Activated T-cell treated with anti-CD3 and anti-CD28 coated beads, Interleukin-2, amount 50 U/mL, for 48 hours (primary cell): ENCODE data around the gene XIST.
A peak's percentile ranks its signal among the peaks of the same experiment; 100 is the strongest.
"Not testable (repeated sequence)": the region's sequence is repeated elsewhere in the genome, so short reads cannot be mapped to it uniquely, and the experiment has no call there.

Source experiments
- DNase-seq, 2 experiments: peaks; one replicate each; pipeline ENCODE4 v3.0.0-alpha.2; 2020

The XIST gene

DNA sequence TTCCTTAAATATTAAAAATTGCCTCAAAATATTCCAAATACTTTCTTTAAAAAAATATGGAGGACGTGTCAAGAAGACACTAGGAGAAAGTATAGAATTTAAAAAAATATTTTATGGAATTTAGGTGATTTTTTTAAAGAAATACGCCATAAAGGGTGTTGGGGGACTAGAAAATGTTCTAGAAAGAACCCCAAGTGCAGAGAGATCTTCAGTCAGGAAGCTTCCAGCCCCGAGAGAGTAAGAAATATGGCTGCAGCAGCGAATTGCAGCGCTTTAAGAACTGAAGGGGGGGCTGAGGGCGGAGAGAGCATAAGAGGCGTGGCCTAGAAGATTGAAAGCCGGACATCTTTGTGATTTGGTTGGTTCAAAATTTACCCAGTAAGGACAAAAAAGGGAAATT, at the start of gene XIST:
TSS of gene XIST (minus strand) at position 248 of the 400 bp plus-strand sequence.
- DNase-seq: peak; percentile 84 to 86

GRCh38 chrX:73898315-73898714, 45.8 kb upstream of the XIST start:
- DNase-seq: not testable (repeated sequence)

DNA sequence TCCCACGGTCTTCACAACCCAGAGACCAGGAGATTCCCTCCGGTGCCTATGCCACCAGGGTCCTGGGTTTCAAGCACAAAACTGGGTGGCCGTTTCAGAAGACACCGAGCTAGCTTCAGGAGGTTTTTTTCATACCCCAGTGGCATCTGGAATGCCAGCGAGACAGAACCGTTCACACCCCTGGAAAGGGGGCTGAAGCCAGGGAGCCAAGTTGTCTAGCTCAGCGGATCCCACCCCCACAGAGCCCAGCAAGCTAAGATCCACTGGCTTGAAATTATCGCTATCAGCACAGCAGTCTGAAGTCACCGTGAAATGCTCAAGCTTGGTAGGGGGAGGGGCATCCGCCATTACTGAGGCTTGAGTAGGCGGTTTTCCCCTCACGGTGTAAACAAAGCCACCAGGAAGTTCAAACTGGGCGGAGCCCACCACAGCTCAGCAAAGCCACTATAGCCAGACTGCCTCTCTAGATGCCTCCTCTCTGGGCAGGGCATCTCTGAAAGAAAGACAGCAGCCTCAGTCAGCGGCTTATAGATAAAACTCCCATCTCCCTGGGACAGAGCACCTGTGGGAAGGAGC, 40.1 kb upstream of the XIST start:
- DNase-seq: peak; percentile 27 to 37

GRCh38 chrX:73882260-73882659, 29.7 kb upstream of the XIST start:
- not testable (repeated sequence) for DNase-seq

- no peak for DNase-seq
Observed at GRCh38 chrX:73877687-73878086, 25.2 kb upstream of the XIST start.

DNA sequence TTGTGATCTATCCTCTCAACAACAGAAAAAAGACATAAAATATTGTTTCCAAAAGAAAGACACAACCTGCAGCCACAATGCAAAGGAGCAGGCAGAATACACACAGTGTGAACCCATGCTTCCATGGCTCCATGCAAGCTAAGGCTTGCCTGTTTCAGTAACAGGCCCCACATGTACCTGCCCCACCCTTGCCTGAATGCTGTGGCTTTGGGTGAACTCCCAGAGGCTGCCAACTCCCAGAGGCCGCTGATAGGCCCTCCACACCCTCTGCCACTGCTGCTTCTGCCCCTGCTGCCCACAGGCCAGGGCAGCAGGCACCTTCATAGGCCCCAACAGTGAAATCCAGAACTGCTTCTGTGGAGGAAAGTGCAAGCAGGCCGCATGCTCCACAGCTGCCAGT, 24.4 kb upstream of the XIST start:
- no peak for DNase-seq

DNA sequence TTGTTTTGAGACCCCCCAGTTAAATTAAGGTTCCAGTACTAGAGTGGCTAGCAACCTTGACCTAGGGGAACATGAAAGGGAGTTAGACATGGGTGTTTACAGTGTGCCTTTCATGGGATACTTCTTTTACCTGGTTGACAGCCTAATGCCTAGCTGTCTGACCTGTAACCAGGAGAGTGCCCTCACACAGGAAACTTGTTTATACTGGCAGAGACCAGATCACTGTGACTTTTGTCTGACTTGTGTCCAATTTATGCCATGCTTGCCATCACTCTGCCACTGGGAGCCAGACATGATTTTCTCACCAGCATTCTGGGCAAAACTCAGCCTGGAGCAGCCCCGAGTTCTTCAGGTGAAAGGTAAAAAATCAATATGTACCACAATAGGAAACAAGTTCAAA, 16.4 kb upstream of the XIST start:
- no peak for DNase-seq

GRCh38 chrX:73867144-73867543, 14.6 kb upstream of the XIST start:
- DNase-seq: no peak

- no peak for DNase-seq
Observed at GRCh38 chrX:73863852-73864251, 11.3 kb upstream of the XIST start.

- no peak for DNase-seq
Observed at GRCh38 chrX:73863268-73863667, 10.8 kb upstream of the XIST start.

GRCh38 chrX:73859622-73860021, 7.1 kb upstream of the XIST start:
- DNase-seq: no peak

DNA sequence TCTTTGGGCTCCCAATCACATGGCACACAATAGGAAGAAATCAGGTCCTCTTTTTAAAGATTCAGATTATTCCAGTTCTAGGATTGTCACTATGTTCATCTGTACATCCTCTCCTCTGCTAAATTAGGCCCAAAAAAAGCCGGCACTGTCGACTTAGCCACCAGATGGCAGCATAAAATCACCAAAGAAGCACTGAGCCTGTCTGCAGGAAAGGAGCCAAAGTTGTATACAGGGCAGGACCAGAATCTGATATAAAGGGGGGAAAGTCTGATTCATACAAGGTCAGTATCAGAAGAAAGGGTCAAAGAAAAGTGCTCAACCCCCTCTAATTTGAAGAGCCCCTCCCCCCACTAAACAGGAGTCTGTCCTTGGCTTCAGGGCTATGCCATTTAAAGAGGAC, 3.0 kb upstream of the XIST start:
- peak; percentile 81 to 84 for DNase-seq

DNA sequence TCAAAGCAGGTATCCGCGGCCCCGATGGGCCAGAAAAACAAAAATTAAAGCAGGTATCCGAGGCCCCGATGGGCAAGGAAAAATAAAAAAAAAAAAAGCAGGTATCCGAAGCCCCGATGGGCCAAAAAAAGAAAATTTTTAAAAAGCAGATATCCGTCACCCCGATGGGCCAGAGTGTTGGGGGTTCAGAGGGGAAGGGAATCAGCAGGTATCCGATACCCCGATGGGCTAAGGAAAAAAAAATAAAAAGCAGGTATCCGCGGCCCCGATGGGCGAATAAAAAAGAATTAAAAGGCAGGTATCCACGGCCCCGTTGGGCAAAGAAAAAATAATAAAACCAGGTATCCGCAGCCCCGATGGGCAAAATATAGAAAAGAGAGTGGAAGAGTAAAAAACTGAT, 492 bp downstream of the XIST start:
- DNase-seq: no peak

GRCh38 chrX:73851014-73852009, 1.2 kb downstream of the XIST start:
- peak; percentile 80 to 83 for DNase-seq

DNA sequence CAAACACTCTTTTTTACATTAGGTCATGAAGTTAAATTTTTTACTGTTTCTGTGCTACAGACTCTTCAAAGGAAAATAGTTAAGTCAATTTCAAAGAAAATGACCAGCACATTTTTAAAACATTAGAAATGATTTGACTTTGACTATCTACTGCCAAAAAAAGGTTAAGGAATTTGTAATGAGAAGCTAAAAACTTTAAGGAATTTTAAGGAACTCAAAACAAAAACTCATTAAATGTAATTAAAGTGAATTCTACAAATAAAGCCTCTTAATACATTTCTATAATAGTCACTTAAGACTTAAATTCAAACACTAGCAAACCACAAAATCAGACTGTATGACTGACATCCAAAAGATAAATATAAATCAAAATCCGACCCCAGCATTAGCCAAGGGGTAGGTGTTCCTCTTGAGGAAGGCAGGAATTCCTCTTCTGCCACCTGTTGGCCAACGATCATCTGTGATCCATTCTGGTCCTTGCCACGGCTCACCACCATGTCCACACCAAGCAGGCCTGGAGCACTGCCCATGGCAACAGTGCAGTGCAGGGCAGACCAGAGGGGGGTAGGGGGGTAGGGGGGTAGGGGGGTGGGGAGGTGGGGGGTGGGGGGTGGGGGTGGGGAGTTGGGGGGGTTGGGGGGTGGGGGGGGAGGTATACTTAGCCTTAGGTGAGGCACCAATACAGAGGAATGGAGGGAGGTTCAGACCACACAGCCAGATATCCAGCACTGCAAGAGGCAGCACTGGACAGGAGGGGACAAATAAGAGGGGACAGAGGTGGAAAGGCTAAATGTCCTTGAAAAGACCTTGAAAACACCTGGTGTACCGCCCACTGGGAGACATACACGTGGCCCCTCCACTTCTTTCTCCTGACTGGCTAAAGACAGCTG, 2.1 kb downstream of the XIST start:
- no peak for DNase-seq

GRCh38 chrX:73849073-73849472, 3.4 kb downstream of the XIST start:
- no peak for DNase-seq

GRCh38 chrX:73847991-73848390, 4.5 kb downstream of the XIST start:
- DNase-seq: no peak

DNA sequence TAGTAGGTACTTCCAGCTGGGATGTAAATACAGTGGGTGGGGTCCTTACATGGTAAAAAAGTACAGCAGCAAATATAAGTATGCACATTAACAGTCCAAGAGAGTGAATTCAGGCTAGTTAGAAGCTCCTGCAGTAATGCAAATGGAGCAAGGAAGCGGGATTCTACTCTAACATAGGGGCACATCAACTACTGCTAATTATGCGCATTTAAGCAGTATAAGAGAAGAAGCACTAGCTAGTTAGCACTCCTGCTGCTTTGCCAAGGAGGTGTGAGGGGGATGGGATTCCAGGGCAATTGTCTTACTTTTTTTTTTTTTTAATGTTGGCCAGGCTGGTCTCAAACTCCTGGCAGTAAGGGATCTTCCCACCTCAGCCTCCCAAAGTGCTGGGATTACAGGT, 5.4 kb downstream of the XIST start:
- DNase-seq: no peak

DNA sequence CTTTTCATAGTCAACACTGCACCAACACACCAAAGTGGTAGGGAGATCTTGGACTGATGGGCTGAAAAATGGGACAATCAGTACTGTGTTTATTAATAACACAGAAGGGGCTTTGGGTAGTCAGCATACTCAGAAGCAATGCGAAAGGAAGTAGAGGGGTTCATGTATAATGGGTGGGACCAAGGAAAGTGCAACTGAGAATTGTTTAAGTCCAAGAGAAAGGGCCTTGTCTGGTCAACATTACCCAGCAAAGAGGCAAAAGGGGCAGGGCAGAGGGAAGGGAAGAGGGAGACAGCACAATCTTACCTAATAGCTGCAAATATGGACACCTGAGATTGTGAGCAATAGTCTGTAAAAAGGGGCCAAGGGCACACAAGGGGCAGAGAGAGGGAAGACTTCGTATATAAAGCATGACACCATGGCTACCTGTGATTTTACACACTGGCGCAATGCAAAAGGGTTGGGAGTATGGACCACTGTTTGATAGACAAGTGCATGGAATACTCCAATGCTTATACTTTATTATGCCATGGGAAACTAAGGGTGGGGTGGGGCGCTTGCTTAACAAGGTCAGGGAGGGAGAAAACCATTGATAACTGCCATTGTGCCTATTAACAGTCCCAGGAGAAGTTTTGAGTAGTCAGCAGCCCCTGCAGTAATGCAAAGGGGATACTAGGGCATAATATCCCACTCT, 9.8 kb downstream of the XIST start:
- no peak for DNase-seq

GRCh38 chrX:73841337-73841736, 11.2 kb downstream of the XIST start:
- no peak for DNase-seq

DNA sequence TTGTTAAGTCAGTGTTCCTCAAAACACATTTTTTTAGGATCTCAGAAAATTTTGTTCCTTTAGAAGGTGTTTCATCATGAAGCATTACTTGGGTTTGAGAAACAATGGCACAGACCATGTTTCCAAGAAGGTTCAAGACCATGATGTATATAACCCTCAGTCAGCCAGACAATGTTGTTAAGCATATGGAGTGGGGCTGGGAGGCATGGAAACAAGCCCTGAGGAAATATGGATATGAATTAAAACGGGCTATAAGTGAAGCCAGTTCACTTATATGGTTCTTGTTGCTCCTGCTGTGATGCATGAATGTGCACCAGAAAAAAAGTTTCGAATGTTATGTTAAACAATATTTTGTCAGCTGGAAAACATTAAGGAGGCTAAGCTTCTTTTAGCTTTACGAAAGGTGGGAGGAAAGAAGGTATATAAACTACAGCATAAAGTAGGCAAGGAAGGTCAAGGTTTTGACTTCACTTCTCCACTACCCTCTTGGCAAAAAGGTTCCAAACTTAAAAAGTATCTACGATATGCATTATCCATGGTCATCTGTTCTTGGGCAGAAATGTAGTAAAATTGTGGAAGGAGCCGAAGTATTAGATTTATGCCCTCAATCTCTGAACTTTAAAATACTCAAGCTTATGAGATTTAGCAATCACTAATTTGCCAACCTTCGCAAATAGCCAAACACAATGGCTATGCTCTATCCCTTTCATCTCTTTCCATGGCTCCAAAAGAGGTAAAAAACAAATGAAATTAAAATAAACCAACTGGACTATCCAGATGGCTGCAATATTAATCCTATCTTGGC, 12.2 kb downstream of the XIST start:
- DNase-seq: no peak

GRCh38 chrX:73839152-73839551, 13.4 kb downstream of the XIST start:
- no peak for DNase-seq
